Smooth muscle cell (in vitro differentiated cells): Measurements from ENCODE around the gene SULT1A1. TPM values are rescaled to one million over a fixed set of nuclear protein-coding genes. Genes with fewer than 3 reads are reported as not detected.

Experiments
- DNase-seq: peaks from one replicate; lab custom pipeline; 2025; ENCODE audit not compliant: unreplicated experiment; lab: John Stamatoyannopoulos, UW
- H2AFZ ChIP-seq: fragments of 200-600 bp; sonication (generic); 2 replicates; pipeline ENCODE4 v1.6.0; 2016; ENCODE audit warnings: antibody characterized with exemption, low read depth, mild to moderate bottlenecking
- H3F3A ChIP-seq: fragments of 200-600 bp; sonication (generic); 2 replicates; pipeline ENCODE4 v1.6.0; 2017; ENCODE audit warnings: antibody characterized with exemption, low read depth
- H3K27ac ChIP-seq: fragments of 200-600 bp; sonication (generic); 2 replicates; pipeline ENCODE4 v1.5.1; 2016; ENCODE audit warnings: low read depth, mild to moderate bottlenecking
- H3K27me3 ChIP-seq: fragments of 200-600 bp; sonication (generic); 2 replicates; pipeline ENCODE4 v1.6.1; 2016; ENCODE audit warnings: low read depth, mild to moderate bottlenecking
- H3K36me3 ChIP-seq: fragments of 200-600 bp; sonication (generic); 2 replicates; pipeline ENCODE4 v1.5.1; 2016; ENCODE audit warnings: low read depth
- H3K4me1 ChIP-seq: fragments of 200-600 bp; sonication (generic); 2 replicates; pipeline ENCODE4 v1.5.1; 2016; ENCODE audit warnings: low read depth
- H3K4me2 ChIP-seq: fragments of 200-600 bp; sonication (generic); 2 replicates; pipeline ENCODE4 v1.6.0; 2016; ENCODE audit warnings: mild to moderate bottlenecking
- H3K4me3 ChIP-seq: fragments of 200-600 bp; sonication (generic); 2 replicates; pipeline ENCODE4 v1.5.1; 2016; ENCODE audit warnings: mild to moderate bottlenecking
- H3K79me2 ChIP-seq: fragments of 200-600 bp; sonication (generic); 2 replicates; pipeline ENCODE4 v1.6.0; 2016; ENCODE audit warnings: low read depth, mild to moderate bottlenecking
- H3K9ac ChIP-seq: fragments of 200-600 bp; sonication (generic); 2 replicates; pipeline ENCODE4 v1.6.0; 2016; ENCODE audit warnings: low read depth
- H3K9me3 ChIP-seq: fragments of 200-600 bp; sonication (generic); replicated peaks from 2 replicates; pipeline ENCODE4 v1.5.1; 2016; ENCODE audit warnings: low read depth
- H4K20me1 ChIP-seq: fragments of 200-600 bp; sonication (generic); 2 replicates; pipeline ENCODE4 v1.6.0; 2016; ENCODE audit warnings: low read depth
- WGBS: methylation state at CpG from one replicate; pipeline ENCODE4 v1.1.7; 2016; ENCODE audit warnings: low lambda C conversion rate; 5-methylcytosine and 5-hydroxymethylcytosine counted together
- polyA plus RNA-seq: library from polyadenylated mRNA; unstranded; fragments of >200 nt; fragmentation: Nextera tagmentation; extraction: Ambion mirVana; gene quantifications from 2 replicates; pipeline ENCODE4 v1.2.1, GENCODE V29; 2016
- total RNA-seq: library from RNA; depleted of rRNA; stranded (reverse); fragments of >200 nt; gene quantifications from 2 replicates; pipeline ENCODE4 v1.2.3, GENCODE V29; 2014
- TF ChIP-seq, protein P1 (sequence below): fragments of 200-600 bp; sonication (generic); IDR thresholded peaks from 2 replicates; pipeline ENCODE4 v1.5.1; 2017; ENCODE audit warnings: borderline replicate concordance, mild to moderate bottlenecking, antibody characterized with exemption; ENCODE audit not compliant: insufficient read depth, poor library complexity, severe bottlenecking

SULT1A1 gene
- total and polyA plus RNA-seq, 2 experiments from 2014 or later: 1.3 TPM; not detected in 1

DNA sequence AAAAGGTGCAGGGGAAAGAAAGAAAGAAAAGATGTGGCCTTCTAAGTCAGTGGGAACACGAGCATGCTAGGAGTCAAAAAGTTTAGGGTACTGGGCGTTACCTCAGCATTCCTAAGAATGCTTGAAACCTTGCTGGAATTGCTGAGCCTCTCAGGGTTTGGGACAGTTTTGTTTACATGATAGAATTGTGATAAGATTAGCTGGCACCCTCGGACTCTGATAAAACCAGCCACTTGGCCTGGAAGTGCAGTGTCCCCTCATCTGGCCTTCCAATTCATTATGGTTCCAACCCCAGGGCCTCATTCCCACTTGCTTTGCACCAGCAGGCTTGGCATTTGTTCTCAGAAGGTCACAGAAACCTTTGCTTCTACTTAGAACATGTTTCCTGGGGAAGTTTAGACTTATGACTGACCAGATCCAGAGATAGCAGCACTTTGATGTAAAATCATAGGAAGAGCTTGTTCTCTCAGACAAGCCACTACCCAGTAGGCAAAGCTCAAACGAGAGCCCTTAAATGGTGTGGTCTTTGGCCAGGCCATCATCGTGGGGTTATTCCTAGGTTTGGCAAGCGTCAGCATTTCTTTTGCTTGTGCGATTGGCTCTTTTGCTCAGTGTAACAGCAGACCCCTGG, 48.2 kb downstream of the SULT1A1 start:
- Histone ChIP-seq H3K27ac (no peak overlapping the region), H2AFZ (no peak overlapping the region), H4K20me1 (no peaks in the 10 kb centered on the region), H3F3A (no peaks in the 10 kb centered on the region), H3K9ac (no peak overlapping the region), H3K4me2 (no peak overlapping the region), H3K79me2 (no peaks in the 10 kb centered on the region), H3K4me3 (no peak overlapping the region), H3K27me3 (no peaks in the 10 kb centered on the region), H3K9me3 (no peaks in the 10 kb centered on the region), H3K4me1 (no peaks in the 10 kb centered on the region), H3K36me3 (no peaks in the 10 kb centered on the region)
- WGBS: 75% methylated on average over 7 of the region's 7 CpGs
- TF ChIP-seq, protein P1, sequence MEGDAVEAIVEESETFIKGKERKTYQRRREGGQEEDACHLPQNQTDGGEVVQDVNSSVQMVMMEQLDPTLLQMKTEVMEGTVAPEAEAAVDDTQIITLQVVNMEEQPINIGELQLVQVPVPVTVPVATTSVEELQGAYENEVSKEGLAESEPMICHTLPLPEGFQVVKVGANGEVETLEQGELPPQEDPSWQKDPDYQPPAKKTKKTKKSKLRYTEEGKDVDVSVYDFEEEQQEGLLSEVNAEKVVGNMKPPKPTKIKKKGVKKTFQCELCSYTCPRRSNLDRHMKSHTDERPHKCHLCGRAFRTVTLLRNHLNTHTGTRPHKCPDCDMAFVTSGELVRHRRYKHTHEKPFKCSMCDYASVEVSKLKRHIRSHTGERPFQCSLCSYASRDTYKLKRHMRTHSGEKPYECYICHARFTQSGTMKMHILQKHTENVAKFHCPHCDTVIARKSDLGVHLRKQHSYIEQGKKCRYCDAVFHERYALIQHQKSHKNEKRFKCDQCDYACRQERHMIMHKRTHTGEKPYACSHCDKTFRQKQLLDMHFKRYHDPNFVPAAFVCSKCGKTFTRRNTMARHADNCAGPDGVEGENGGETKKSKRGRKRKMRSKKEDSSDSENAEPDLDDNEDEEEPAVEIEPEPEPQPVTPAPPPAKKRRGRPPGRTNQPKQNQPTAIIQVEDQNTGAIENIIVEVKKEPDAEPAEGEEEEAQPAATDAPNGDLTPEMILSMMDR: no peak
- DNase-seq: no peak

DNA sequence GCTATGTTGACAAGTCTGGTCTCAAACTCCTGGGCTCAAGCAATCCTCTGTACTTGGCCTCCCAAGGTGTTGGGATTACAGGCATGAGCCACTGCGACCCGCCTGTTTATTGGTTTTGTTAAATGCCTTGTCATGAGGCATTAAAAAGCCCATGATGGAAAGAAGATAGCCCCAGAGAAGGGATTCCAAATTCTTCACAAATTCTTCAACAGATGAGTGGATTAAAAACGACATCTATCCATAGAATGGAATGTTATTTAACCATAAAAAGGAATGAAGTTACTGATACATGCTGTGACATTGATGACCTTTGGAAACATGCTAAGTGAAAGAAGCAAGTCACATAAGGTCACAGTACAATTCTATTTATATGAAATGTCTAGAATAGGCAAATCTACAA, 51.4 kb downstream of the SULT1A1 start:
- Histone ChIP-seq H3K4me3 (no peak overlapping the region), H3K9ac (no peak overlapping the region), H3F3A (no peaks in the 10 kb centered on the region), H2AFZ (no peak overlapping the region), H3K4me1 (peaks cover 3% of the 10 kb centered on the region), H3K36me3 (no peaks in the 10 kb centered on the region), H3K27me3 (no peaks in the 10 kb centered on the region), H3K79me2 (no peaks in the 10 kb centered on the region), H3K4me2 (no peak overlapping the region), H4K20me1 (no peaks in the 10 kb centered on the region), H3K9me3 (no peaks in the 10 kb centered on the region), H3K27ac (no peak overlapping the region)
- DNase-seq: no peak
- TF ChIP-seq, protein P1: no peak
- 71% methylated on average over 3 of the region's 3 CpGs for WGBS

DNA sequence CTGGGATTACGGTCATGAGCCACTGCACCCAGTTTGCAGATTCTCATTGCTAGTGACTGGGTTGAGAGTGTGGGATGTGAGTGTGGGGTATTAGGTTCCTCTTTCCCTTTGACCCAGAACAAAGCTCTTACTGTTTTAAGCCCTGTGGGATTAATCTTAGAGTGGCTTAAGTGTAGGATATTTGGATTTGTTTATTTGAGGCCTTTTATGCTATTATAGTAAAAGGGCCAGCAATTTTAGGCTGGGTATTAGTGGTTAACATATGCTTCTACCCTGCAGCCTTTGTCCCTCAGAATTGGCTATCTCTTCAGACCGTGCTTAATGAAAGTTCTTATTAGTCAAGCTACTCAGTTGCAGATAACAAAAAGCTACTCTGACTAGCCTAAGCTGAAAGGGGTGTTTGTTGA, 52.9 kb downstream of the SULT1A1 start:
- WGBS: 67% methylated on average over 2 of the region's 2 CpGs
- H2AFZ ChIP-seq: no peak overlapping the region
- DNase-seq: no peak
- H4K20me1 ChIP-seq: no peaks in the 10 kb centered on the region
- H3F3A ChIP-seq: no peaks in the 10 kb centered on the region
- H3K27me3 ChIP-seq: no peaks in the 10 kb centered on the region
- TF ChIP-seq, protein P1: no peak
- no peaks in the 10 kb centered on the region for H3K9me3 ChIP-seq
- no peak overlapping the region for H3K4me2 ChIP-seq
- H3K27ac ChIP-seq: no peak overlapping the region
- no peak overlapping the region for H3K9ac ChIP-seq
- H3K4me3 ChIP-seq: no peak overlapping the region
- H3K36me3 ChIP-seq: no peaks in the 10 kb centered on the region
- no peaks in the 10 kb centered on the region for H3K79me2 ChIP-seq
- peaks cover 3% of the 10 kb centered on the region for H3K4me1 ChIP-seq

DNA sequence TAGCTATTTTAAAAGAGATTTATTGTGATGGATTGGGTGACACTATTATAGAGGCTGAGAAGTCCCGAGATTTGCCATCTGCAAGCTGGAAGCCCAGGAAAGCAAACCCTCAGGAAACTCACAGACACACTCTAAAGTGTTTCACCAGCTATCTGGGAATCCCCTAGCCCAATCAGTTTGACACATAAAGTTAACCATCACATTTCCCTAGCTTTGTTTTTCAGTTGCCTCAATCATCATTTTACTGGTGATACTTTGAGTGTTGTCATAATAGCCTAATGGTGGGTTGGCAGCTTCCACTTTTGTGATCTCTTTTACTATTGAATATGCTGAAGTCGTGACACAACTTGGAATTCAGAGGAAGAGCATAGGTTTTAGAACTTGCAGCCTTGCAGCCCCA, 54.3 kb downstream of the SULT1A1 start:
- no peaks in the 10 kb centered on the region for H3K9me3 ChIP-seq
- peaks cover 3% of the 10 kb centered on the region for H3K4me1 ChIP-seq
- TF ChIP-seq, protein P1: no peak
- no peak overlapping the region for H3K9ac ChIP-seq
- no peak for DNase-seq
- no peak overlapping the region for H3K27ac ChIP-seq
- no peaks in the 10 kb centered on the region for H4K20me1 ChIP-seq
- H3F3A ChIP-seq: no peaks in the 10 kb centered on the region
- no peak overlapping the region for H3K4me2 ChIP-seq
- WGBS: 82% methylated on average over 2 of the region's 2 CpGs
- no peaks in the 10 kb centered on the region for H3K36me3 ChIP-seq
- no peak overlapping the region for H2AFZ ChIP-seq
- H3K79me2 ChIP-seq: no peaks in the 10 kb centered on the region
- no peaks in the 10 kb centered on the region for H3K27me3 ChIP-seq
- no peak overlapping the region for H3K4me3 ChIP-seq
